Measurements from ENCODE around the gene STARD8. TPM values are rescaled to one million over a fixed set of nuclear protein-coding genes. Genes with fewer than 3 reads are reported as not detected.

Gene STARD8
- total and polyA plus RNA-seq, 7 donors: 4.2 to 25.8 (median 8.8) TPM

- Histone ChIP-seq H3K36me3 (ENCODE audit: insufficient read depth in 1 of 2, low read depth in 1 of 2) (no peaks in the 10 kb centered on the region), H3K27ac (no peak overlapping the region), H3K9me3 (no peaks in the 10 kb centered on the region), H3K27me3 (ENCODE audit: insufficient read depth in 3 of 3, low read length in 2 of 3) (peaks cover 0 to 8% (median 0%) of the 10 kb centered on the region in 3 donors), H3K4me1 (no peaks in the 10 kb centered on the region), H3K4me3 (no peak overlapping the region)
- TF ChIP-seq CTCF (IDR thresholded peaks at IDR 0.05): no peak
- DNase-seq: no peak
- WGBS, 3 donors: 72 to 93% (median 88%) methylated on average over 4 of the region's 4 CpGs
- no peak for ATAC-seq
- intact Hi-C loops (cut with DNase I): no loop called here
These were observed 43.6 kb downstream of the STARD8 start for GRCh38 chrX:68690936-68691501.

GRCh38 chrX:68691921-68692320, 44.5 kb downstream of the STARD8 start:
- peak overlapping the region; percentile 91 for H3K27ac ChIP-seq
- 71 to 94% (median 78%) methylated on average over 2 of the region's 2 CpGs for WGBS, 3 donors
- ATAC-seq (no peak), DNase-seq (no peak)
- no peaks in the 10 kb centered on the region for H3K4me1 ChIP-seq
- intact Hi-C loops (cut with DNase I): no loop called here
- H3K9me3 ChIP-seq: no peaks in the 10 kb centered on the region
- TF ChIP-seq CTCF (IDR thresholded peaks at IDR 0.05): no peak
- no peak overlapping the region for H3K4me3 ChIP-seq
- no peaks in the 10 kb centered on the region for H3K36me3 ChIP-seq (ENCODE audit: insufficient read depth in 1 of 2, low read depth in 1 of 2)
- peaks cover 0 to 8% (median 0%) of the 10 kb centered on the region in 3 donors for H3K27me3 ChIP-seq (ENCODE audit: insufficient read depth in 3 of 3, low read length in 2 of 3)

- DNase-seq: no peak
- Histone ChIP-seq H3K27me3 (ENCODE audit: insufficient read depth in 3 of 3, low read length in 2 of 3) (peaks cover 0 to under 1% (median 0%) of the 10 kb centered on the region in 3 donors), H3K4me3 (no peak overlapping the region), H3K27ac (peak overlapping the region; percentile 91), H3K36me3 (ENCODE audit: insufficient read depth in 1 of 2, low read depth in 1 of 2) (no peaks in the 10 kb centered on the region), H3K9me3 (no peaks in the 10 kb centered on the region), H3K4me1 (no peaks in the 10 kb centered on the region)
- ATAC-seq: no peak
- 69 to 79% (median 79%) methylated on average over 1 of the region's 1 CpG for WGBS, 3 donors
- TF ChIP-seq CTCF (IDR thresholded peaks at IDR 0.05): no peak
- intact Hi-C loops (cut with DNase I): no loop called here
These were observed 45.2 kb downstream of the STARD8 start for GRCh38 chrX:68692651-68693050.

- H3K27me3 ChIP-seq (ENCODE audit: insufficient read depth in 3 of 3, low read length in 2 of 3): no peaks in the 10 kb centered on the region
- WGBS, 3 donors: 0 to 34% (median 1%) methylated on average over 15 to 75 of the region's 81 CpGs
These were observed 46.3 kb downstream of the STARD8 start for GRCh38 chrX:68693481-68694434.

More at GRCh38 chrX:68693481-68694434, 46.3 kb downstream of the STARD8 start:
- Histone ChIP-seq H3K9me3 (no peaks in the 10 kb centered on the region), H3K27ac (peak overlapping the region; percentile 91), H3K36me3 (ENCODE audit: insufficient read depth in 1 of 2, low read depth in 1 of 2) (no peaks in the 10 kb centered on the region), H3K4me1 (peaks cover 4% of the 10 kb centered on the region), H3K4me3 (peak overlapping the region; percentile 85)
- peak; percentile 88 to 92 (median 91) for ATAC-seq
- TF ChIP-seq CTCF (IDR thresholded peaks at IDR 0.05): no peak
- intact Hi-C loops (cut with DNase I): no loop called here
- DNase-seq: peak; percentile 82 to 86

Data from psoas muscle (tissue), 8 donors.